GM19035 (cell line): ENCODE data around the gene GABRR1.
"Not testable (repeated sequence)": the region's sequence is repeated elsewhere in the genome, so short reads cannot be mapped to it uniquely, and the experiment has no call there.

Experiments used
- ATAC-seq: cut with Tn5 transposase; IDR thresholded peaks from one replicate; pipeline ENCODE4 v1.9.1; 2021; ENCODE audit not compliant: unreplicated experiment

GABRR1 gene

DNA sequence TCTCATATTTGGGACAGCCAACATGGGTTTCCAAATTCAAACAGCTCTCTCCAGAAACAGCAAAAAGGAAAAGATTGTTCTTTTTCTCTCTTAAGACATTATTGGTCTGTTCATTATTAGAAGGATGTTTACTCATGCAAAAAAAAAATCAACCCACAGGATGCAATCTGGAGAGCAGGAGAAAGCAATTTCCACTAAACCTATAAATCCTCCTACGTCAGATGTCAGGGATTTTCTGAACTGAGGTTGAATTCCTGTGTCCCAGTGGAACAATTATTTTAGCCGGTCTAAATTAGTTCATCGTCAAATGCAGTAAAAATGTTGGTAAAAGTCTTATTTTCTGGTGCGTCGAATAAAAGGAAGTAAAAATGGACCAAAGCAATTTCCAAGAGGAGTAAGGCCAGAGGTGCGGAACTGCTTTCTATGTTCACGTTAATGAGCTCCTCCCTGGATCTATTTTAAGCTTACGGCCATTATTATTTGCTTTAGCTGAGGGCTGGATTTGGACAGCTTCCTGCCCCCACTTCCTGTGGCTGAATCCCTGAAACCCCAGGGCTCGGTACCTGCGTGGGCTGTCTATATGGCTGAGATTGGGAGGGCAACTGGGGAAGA, at the start of gene GABRR1:
GABRR1 (minus strand) TSS at position 60 of the 612 bp plus-strand sequence; CDS start at position 24, 36 bp downstream.
- no peak for ATAC-seq

DNA sequence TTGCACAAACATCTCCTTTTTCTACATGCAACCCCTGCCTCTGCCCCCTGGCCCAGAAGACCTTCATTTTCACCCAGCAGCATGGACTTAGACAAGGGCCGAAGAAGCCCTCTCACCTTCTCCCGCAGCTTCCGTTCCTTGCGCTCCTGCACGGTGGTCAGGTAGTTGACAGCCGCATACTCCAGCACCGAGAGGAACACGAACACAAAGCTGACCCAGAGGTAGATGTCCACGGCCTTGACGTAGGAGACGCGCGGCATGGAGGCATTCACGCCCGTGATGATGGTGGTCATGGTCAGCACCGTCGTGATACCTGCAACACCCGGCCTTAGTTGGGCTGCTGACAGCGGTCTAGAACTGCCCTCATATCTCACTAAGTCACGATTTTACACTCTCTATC, 47.1 kb upstream of the GABRR1 start:
- no peak for ATAC-seq

DNA sequence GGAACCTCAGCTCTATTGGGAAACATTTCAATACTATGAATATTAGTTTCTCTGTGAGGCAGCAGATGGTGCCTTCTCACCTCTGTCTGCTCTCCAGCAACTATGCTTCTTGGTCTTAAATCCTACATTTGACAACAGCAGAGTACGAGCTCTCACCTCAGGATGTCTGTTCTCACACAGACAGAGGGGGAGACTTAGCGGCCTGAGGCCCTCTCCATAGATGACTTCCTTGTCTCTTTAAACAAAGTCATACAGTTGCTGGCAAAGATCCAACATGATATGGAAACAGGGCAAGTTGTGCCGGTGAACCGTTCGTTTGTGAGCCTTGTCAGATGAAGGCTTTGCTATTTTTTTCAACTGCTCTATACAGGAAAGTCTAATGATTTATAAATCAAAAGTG, 43.7 kb upstream of the GABRR1 start:
- ATAC-seq, result no peak

DNA sequence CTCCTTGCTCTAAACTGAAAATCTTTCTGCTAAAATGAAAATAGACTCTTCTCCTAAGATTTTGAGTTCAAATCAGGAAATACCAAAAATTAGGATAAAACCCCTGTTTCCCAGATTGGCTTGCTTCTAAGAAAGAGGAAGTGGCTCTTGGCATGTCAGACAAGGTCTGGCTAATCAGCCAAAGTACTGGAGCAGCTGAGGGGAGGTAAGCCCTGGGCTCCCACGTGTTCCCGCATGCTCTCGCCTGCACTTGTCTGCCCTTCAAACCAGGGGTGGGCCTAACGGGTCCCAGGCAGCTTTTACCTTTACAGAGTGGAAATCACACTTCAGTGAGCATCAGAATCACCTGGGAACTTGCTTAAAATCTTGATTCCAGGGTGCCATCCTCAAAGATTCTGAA, 43.2 kb upstream of the GABRR1 start:
- ATAC-seq, result no peak

DNA sequence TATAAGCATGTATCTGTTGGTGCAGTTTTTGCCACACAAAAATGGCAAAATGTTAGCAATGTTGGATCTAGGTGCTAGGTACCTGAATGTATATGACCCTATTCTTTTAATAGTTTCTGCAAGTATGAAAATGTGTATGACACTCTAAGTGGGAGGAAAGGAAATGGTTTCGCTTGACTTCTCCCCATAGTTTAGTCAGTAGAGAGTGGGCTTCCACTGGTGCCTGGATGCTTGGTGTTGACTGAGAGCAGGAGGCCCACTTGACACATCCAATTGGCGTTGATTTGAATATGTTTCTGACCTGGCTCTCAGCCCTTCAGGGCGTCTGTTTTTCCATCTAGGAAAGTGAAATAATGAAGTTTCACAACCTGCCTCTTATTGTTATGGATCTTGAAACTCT, 41.8 kb upstream of the GABRR1 start:
- ATAC-seq, result no peak

DNA sequence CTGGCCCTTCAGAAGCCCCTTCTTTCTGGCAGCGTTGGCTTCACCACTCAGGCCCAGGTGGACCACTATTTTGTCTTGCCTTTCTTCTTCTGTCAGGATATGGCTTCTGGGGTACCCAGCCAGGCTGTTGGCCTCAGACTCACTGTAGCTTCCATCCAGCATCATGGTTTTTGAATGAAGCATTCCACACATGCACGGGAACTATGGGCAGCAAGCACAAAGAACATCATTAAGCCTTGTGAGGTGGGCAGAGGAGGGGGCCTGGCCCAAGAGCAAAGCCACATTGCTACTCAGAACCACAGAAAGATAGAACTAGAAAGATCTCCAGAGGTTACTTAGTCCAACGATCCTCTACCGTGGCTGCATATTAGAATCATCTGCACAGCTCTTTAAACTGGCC, 40.6 kb upstream of the GABRR1 start:
- ATAC-seq, result no peak

DNA sequence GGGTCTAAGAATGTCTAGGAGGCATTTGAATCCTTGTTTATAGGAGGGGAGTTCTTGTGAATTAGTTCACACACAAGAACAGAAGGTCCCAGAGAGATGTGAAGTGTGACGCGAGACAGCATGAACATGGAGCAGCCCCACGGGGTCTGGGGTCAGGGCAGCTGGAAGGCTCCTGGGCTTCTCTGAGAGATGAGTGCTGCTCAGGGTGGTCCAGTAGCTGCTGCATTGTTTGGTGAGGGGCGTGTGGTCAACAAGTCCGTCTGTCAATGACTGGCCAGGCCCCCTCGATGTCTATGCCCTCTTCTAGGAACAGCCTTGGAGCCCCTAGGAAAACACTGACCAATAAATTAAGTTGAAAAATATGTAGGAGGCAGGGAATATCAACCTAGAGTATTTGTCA, 40.2 kb upstream of the GABRR1 start:
- no peak for ATAC-seq

DNA sequence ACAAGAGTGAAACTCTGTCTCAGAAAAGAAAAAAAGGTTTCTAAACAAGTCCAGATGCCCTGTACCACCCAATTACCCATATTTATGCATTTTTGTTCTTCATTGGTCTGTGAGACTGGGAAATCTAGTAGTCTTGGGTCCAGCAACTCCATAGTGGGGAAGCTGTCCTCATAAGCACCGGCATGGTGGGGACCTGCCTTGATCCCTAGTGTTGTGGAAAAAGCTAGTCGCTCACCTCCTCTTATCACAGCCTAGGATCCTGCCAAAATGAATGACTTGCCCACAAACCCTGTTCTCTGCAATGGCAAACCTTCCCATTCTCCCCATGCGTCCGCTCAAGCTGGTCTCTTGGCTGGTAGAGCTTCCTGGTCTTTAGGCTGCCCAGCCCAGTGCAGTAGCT, 38.3 kb upstream of the GABRR1 start:
- ATAC-seq, result no peak

DNA sequence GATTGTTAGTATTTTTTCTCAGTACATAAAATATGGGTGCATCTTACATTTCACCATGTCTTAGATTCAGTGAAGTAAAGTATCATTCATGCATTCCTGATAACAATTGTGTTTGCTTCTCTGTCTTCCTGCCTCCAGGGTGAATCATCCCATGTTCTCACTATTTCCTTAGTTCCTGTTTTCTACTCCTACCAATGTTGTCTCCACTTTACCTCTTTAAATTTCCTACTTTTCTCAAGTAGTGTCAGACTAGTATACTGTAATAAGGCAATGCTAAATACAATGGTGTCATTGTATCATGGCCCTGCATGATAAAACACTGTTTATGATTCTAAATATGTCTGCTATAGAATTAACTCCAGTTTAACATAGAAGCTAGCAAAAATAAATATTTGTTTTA, 37.4 kb upstream of the GABRR1 start:
- no peak for ATAC-seq

DNA sequence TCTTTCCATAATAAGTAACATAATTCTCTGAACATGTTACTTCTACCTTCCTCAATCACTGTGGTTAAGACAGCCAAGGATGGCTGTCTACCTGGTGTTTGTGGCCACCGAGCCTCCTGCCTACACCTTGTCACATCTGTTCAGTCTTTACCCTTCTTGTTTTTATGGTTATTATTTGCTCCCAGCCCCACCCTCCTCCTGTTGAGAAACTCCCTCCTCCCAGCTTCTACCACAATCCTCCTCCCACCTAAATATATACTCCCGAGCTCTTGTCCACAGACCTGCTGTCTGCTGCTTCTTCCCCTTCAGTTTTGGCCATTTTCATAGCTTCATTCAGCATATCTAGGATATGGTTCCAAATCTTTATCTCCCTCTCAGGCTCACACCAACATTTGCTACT, 35.7 kb upstream of the GABRR1 start:
- ATAC-seq, result no peak

DNA sequence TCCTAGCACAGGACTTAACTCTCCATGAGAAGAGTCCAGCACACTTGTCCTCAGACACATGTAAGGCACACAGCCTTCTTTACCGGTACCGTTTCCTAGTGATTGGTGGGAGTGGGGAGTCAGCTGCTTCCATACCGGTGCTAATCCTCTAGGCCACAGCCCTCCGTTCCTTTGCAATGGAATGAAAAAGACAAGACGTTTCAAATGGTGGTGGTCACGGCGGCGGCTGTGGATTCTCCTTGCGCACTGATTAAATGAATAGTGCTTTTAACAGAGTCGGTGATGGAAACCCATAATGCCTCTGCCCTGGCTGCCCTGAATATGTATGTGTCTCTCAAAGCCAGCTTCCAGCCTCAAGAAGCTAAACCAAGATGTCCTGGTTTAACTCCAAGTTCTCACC, 34.8 kb upstream of the GABRR1 start:
- no peak for ATAC-seq

DNA sequence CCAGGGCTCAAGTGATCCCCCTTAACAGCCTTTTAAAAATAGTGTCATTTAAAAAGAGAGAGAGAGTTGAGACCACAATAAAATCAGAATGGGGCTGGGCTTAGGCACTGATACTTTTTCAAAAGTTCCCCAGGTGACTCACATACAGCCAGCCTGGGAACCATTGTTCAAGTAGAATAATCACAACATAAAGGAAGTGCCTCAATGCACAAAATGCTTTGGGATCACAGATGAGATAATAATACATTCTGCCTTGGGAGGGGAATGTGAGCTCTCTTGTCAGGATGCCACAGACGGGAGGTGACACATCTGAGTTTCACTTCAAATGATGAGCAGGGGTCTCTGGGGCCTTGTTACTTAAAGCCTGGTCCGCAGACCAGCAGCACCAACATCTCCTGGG, 34.0 kb upstream of the GABRR1 start:
- ATAC-seq, result no peak

DNA sequence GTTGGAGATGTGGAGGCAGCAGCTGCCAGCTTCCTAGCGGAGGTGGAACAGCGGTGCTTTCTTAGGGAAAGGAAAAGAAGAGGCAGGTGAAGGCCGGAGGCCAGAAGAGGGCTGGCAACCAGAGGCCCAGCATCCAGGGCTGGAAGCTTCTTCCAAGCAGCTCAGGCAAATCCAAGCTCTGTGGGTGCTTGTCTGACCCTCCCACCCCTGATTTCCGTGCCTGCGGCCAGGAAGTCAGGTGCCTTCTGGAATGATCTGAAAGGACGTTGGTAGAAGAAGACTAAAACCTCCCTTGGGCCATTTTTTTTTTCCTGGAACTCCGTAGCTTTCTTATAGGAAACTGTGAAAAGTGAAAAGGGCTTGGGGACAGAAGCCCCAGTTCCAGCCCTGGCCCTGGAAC, 33.1 kb upstream of the GABRR1 start:
- ATAC-seq, result no peak

DNA sequence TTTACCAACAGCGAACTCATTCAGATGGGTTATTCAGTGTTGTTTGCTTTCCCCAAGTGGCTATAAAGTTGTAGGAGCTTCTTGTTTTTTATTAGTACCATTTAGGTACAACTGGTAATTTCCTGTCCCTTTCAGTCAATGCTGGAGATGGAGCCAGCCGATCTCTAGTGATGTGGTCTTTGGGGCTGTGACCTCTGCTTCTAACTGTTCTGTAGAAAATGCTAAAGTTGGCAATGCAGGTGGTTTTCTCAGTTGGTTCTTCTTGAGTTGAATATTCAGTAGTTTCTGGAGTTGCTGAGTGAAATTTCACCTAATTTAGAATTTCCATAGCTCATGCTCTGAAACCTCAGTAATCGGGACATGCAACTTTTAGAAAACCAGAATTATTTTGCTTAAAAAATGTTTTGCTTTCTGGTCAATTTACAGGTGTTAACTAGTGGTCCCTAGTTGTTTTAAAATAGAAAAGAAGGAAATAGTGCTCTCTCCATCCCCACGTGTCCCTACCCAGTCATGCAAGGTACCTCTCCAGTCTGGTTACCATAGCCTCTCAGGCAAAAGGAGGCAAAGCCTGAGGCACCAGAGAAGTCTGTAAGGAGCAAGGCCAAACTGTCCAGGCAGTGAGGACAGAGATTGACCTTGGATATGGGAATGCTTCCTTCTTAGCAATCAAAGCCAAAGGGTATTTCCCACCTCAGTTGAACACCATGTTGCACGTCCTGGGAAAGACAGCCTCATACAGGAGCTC, 27.3 kb upstream of the GABRR1 start:
- ATAC-seq, result no peak

DNA sequence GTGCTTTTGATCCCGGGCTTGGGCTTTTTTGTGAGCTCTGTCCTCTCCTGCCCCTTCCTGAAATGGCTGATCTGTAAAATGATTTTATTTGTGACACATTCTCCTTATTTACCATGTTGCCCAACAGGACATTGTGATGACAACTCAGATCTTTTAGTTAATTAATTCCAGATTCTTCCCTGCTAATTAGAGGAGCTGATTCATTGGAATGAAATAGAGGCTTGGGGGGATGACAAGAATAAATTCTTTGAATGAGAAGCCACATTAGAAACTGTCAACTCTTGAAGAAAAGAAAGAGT, 26.1 kb upstream of the GABRR1 start:
- no peak for ATAC-seq

DNA sequence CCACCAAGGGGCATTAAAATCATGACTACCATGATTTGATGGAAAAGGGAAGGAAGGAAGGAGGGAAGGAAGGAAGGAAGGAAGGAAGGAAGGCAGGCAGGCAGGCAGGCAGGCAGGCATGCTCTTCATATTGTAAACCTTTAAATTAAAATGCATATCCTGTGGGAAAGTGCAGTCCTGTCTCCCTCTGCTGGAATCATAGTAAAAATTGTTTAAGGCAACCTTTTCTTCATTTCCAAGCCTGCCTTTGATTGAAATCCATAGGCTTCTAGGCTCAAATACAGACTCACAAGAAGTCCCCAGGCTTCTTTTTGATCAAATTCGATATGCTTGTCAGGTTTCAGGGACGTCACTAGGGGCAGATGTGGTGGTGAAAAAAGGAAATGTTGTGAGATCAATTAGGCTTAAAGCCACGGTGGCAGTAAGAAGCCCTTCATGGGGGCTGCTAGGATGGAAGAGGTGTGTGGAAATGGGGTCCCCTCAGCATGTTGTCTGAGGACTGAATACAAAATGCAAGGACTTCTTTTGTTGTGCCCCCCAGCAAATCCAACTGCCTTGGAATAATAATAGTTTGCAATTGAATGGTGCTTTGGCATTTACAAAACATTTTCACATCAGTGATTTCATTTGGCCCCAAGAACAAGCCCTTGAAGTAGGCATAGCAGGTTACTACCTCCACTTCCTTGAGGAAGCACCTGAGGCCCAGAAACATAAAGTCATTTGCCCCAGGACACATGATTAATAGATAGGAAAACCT, 25.6 kb upstream of the GABRR1 start:
- ATAC-seq, result no peak

DNA sequence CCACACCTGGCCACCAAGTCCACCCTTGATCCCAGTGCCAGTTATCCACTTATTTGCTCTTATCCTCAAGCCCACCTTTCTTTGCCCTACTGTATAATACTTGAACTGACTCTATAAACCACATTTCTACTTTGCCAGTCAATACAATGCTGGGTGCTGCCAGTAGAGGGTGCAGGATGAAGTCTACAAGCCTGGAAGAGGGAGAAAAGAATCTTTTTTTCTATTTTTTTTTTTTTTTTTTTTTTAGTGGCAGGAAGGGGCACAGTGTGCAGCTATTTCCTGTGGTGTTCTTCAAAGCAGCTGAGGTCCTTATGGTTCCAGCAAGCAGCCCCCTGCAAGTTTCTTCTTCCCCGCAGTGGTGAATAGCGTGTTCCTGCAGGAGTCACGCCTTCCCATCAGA, 22.2 kb upstream of the GABRR1 start:
- no peak for ATAC-seq

DNA sequence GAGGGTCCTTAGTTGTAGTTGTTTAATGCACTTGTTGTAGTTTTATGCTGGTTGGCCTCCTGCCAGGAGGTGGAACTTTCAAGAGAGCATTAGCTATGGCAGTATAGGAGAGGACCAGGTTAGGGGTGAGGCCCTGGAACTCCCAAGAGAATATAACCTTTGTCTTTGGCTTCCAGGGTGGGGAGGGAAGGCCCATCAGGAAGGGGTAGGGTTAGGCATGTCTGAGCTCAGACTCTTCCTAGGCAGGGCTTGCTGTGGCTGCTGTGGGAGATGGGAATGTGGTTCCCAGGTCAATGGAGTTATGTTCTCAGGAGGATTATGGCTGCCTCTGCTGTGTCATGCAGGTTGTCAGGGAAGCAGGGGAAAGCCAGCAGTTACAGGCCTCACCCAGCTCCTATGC, 20.0 kb upstream of the GABRR1 start:
- no peak for ATAC-seq

DNA sequence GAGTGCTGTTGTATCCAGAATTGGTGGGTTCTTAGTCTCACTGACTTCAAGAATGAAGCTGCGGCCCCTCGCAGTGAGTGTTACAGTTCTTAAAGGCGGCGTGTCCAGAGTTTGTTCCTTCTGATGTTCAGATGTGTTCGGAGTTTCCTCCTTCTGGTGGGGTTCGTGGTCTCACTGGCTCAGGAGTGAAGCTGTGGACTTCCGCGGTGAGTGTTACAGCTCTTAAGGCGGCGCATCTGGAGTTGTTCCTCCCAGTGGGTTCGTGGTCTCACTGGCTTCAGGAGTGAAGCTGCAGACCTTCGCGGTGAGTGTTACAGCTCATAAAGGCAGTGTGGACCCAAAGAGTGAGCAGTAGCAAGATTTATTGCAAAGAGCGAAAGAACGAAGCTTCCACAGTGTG, 16.4 kb upstream of the GABRR1 start:
- ATAC-seq, result not testable (repeated sequence)

DNA sequence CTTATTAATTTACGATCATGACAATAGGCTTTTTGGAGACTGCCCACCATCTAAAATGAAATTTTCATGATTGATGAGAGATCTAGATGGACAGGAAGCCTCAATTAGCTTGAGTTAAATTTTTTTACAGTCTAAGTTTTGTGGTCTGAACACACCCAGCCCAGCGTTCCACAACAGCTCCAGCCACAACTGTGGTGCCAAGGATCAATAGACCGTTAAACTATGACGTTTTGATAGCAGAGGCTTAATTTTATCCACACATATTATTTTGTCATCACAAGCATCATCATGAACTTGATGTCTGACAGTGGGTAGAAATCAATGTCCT, 5.5 kb upstream of the GABRR1 start:
- no peak for ATAC-seq

DNA sequence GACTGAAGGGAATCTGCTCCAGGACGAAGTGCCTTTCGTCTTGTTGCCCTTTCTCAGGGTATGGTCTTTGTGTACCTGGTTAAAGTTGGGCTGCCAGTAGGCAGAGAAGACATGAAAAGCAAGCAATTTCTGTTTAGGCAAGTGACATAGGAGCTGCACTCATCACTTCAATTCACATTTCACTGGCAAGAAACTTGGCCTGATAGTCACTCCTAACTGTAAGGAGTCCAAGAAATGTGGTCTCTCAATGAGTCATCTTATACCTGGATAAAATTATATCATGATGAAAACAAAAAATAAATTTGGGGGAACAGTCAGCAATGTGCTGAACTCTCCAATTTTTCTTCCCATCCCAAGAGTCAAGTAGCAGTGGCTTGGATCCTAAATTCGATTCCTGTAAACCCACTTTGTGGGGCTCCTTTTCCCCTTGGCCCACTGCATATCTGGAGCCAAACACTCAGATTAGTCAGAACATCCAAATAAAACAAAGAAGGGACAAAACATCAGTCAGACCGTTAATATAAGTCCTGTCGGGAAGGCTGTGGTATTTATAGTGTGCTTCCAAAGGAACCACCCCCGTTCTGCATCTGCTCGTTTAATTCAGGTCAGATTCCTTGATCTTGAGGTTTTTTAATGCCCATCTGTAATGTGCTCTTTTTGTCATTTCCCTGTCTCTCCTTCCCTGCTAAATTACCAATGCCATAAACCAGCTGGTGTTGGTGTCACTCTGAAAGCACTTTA, 5.0 kb upstream of the GABRR1 start:
- no peak for ATAC-seq

DNA sequence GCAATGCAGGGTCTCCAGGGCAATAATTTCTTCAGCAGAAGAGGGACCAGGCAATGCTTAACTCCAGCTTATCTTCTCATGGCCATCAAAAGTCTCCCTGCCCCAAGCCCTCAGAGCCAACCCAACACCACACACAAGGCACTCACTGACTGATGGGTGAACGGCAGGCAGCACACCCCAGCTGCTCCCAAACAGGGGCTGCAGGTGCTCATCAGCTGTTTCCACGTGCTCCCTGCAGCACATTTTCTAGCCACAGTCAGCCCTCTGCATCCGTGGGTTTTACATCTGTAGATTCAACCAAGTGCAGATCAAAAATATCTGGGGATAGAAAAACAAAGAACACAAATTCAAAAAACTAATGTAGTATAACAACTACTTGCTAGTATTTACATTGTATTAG, 4.0 kb upstream of the GABRR1 start:
- no peak for ATAC-seq
